GM23248 (cell line): ENCODE results near the gene RPL7A. TPM values are rescaled to one million over a fixed set of nuclear protein-coding genes. Genes with fewer than 3 reads are reported as not detected.

Source experiments
- DNase-seq: peaks from one replicate; pipeline ENCODE4 v3.0.0-alpha.2; 2015
- H2AFZ ChIP-seq: fragments of 200-600 bp; sonication (generic); 2 replicates; pipeline ENCODE4 v1.6.1; 2016; ENCODE audit warnings: antibody characterized with exemption
- H3F3A ChIP-seq: fragments of 200-600 bp; sonication (generic); 2 replicates; pipeline ENCODE4 v1.6.1; 2016; ENCODE audit warnings: mild to moderate bottlenecking, antibody characterized with exemption, mixed run types; ENCODE audit not compliant: insufficient read depth
- H3K27ac ChIP-seq: fragments of 200-600 bp; sonication (generic); 2 replicates; pipeline ENCODE4 v1.5.1; 2016; ENCODE audit warnings: mild to moderate bottlenecking
- H3K27me3 ChIP-seq: fragments of 200-600 bp; sonication (generic); replicated peaks from 2 replicates; pipeline ENCODE4 v1.6.1; 2016; ENCODE audit warnings: mild to moderate bottlenecking; ENCODE audit not compliant: insufficient read depth
- H3K36me3 ChIP-seq: fragments of 200-600 bp; sonication (generic); 2 replicates; pipeline ENCODE4 v1.6.1; 2016; ENCODE audit warnings: low read depth, mild to moderate bottlenecking
- H3K4me1 ChIP-seq: fragments of 200-600 bp; sonication (generic); 2 replicates; pipeline ENCODE4 v1.6.1; 2016; ENCODE audit warnings: mild to moderate bottlenecking; ENCODE audit not compliant: insufficient read depth
- H3K4me2 ChIP-seq: fragments of 200-600 bp; sonication (generic); one replicate; pipeline ENCODE4 v1.6.1; 2016; ENCODE audit warnings: mild to moderate bottlenecking; ENCODE audit not compliant: unreplicated experiment
- H3K4me3 ChIP-seq: fragments of 200-600 bp; sonication (generic); 2 replicates; pipeline ENCODE4 v1.5.1; 2016; ENCODE audit warnings: mild to moderate bottlenecking
- H3K79me2 ChIP-seq: fragments of 200-600 bp; sonication (generic); 2 replicates; pipeline ENCODE4 v1.6.1; 2016; ENCODE audit warnings: mild to moderate bottlenecking; ENCODE audit not compliant: insufficient read depth
- H3K9ac ChIP-seq: fragments of 200-600 bp; sonication (generic); 2 replicates; pipeline ENCODE4 v1.6.1; 2016; ENCODE audit warnings: mild to moderate bottlenecking
- H3K9me2 ChIP-seq: fragments of 200-600 bp; sonication (generic); 2 replicates; pipeline ENCODE4 v1.6.1; 2016; ENCODE audit warnings: mixed run types, mild to moderate bottlenecking, moderate library complexity; ENCODE audit not compliant: insufficient read depth
- H3K9me3 ChIP-seq: fragments of 200-600 bp; sonication (generic); one replicate; pipeline ENCODE4 v1.6.1; 2017; ENCODE audit warnings: low read depth
- H4K20me1 ChIP-seq: fragments of 200-600 bp; sonication (generic); 2 replicates; pipeline ENCODE4 v1.6.0; 2016; ENCODE audit not compliant: insufficient read depth
- EZH2 ChIP-seq: fragments of 200-600 bp; sonication (generic); IDR thresholded peaks from 2 replicates; pipeline ENCODE4 v1.6.1; 2018; ENCODE audit warnings: antibody characterized with exemption, mild to moderate bottlenecking; ENCODE audit not compliant: insufficient read depth, poor library complexity, severe bottlenecking
- EZH2phosphoT487 ChIP-seq: fragments of 200-600 bp; sonication (generic); IDR thresholded peaks from 2 replicates; pipeline ENCODE4 v1.6.1; 2018; ENCODE audit warnings: antibody characterized with exemption, moderate library complexity, mild to moderate bottlenecking, low read depth; ENCODE audit not compliant: insufficient read depth
- WGBS, 2 experiments: methylation state at CpG; one replicate each; pipeline ENCODE4 v1.1.6; 2015 to 2017; ENCODE audit warnings: low lambda C conversion rate in 2 of 2, low coverage in 1 of 2; ENCODE audit errors: missing lambda C conversion rate in 2 of 2; 5-methylcytosine and 5-hydroxymethylcytosine counted together
- in situ Hi-C: fragments of 300-500 bp; cut with MboI; formaldehyde crosslinking; loops from 2 replicates; pipeline ENCODE4 v1.15.0; 2020
- polyA plus RNA-seq: library from polyadenylated mRNA; unstranded; fragments of >200 nt; fragmentation: Nextera tagmentation; extraction: Ambion mirVana; gene quantifications from 2 replicates; pipeline ENCODE4 v1.2.1, GENCODE V29; 2016
- total RNA-seq: library from RNA; depleted of rRNA; stranded (reverse); fragments of >200 nt; shearing (Covaris generic); gene quantifications from 2 replicates; pipeline ENCODE4 v1.2.3, GENCODE V29; 2014

RPL7A gene
- total and polyA plus RNA-seq, 2 experiments from 2014 or later: 458 to 1,382 TPM

DNA sequence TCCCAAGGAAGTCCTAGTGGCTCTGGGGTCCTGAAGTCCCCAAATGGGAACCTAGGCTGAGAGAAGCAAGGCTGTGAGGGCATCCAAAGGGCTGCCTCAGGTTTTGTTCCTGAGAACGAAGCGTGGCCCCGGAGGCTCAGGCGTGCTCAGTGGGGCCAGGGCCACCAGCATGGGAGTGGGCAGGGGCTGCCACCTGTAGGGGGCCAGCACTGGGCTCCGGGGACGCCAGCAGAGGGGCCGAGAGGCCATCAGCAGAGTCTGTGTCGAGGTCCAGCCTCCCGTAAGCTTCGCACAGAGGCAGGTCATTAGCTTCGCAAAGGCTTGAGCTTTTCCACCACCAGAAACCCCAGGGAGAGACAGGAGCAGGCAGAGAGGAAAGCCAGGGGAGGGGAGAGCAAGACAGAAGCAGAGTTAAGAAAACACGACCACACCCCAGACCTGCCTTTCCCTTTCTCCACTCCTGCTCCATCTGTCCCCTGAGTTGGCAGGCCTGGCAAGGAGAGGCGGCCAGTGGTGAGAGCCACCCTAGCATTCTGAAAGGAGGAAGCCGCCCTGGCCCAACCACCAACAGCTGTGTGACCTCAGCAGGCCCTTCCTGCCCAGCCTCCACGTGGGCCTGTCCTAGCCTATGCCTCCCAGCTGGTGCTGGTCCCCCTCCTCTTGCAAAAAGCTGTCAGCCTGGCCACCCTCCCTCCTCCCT lies 6.5 kb upstream of the RPL7A start:
- no peak for DNase-seq
- Histone ChIP-seq H3K4me3 (no peak overlapping the region), H3K36me3 (peaks cover 14% of the 10 kb centered on the region; the same call in 1 of the 2 replicates), H3K27me3 (no peaks in the 10 kb centered on the region), H3K27ac (no peak overlapping the region), H4K20me1 (no peaks in the 10 kb centered on the region), H3K79me2 (peaks cover 23% of the 10 kb centered on the region), H3K4me2 (no peak overlapping the region), H2AFZ (no peak overlapping the region), H3K9ac (no peak overlapping the region), H3F3A (peaks cover 15% of the 10 kb centered on the region), H3K4me1 (0 out of 2 replicates have a peak, but pooled peaks cover 6% of the 10 kb centered on the region), H3K9me3 (no peaks in the 10 kb centered on the region), H3K9me2 (no peaks in the 10 kb centered on the region)
- in situ Hi-C loops: no loop called here
- 83 to 88% methylated on average over 13 to 15 of the region's 15 CpGs for WGBS, 2 experiments
- TF ChIP-seq EZH2 (no peak), EZH2phosphoT487 (no peak)

DNA sequence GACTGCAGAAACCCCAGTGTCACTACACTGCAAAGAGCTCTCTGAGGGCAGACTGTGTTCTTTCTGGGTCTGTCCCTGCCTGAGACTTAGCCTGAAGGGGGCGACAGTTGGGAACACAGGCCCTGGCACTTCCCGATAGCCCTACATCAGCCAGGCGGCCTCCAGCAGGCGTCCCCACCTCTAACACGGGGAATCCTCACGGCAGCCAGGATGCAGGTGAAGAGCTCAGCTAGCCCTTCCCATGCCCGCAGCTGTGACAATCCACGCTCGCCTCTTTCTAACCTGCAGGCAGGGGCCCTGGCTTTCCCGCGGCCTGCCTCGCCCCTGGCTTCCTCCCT lies 6.0 kb upstream of the RPL7A start:
- 0 out of 2 replicates have a peak, but pooled peaks cover 4% of the 10 kb centered on the region for H3K4me1 ChIP-seq
- no peak overlapping the region for H3K4me3 ChIP-seq
- no peak overlapping the region for H3K9ac ChIP-seq
- H3K4me2 ChIP-seq: no peak overlapping the region
- in situ Hi-C loops: no loop called here
- no peak for TF ChIP-seq EZH2
- TF ChIP-seq EZH2phosphoT487: no peak
- no peaks in the 10 kb centered on the region for H3K9me2 ChIP-seq
- H3K9me3 ChIP-seq: no peaks in the 10 kb centered on the region
- peaks cover 12% of the 10 kb centered on the region for H3F3A ChIP-seq
- peaks cover 28% of the 10 kb centered on the region for H3K79me2 ChIP-seq
- WGBS, 2 experiments: 78 to 84% methylated on average over 11 to 12 of the region's 12 CpGs
- no peaks in the 10 kb centered on the region for H3K27me3 ChIP-seq
- H3K27ac ChIP-seq: no peak overlapping the region
- peaks cover 14% of the 10 kb centered on the region; the same call in 1 of the 2 replicates for H3K36me3 ChIP-seq
- no peak for DNase-seq
- no peaks in the 10 kb centered on the region for H4K20me1 ChIP-seq
- no peak overlapping the region for H2AFZ ChIP-seq

DNA sequence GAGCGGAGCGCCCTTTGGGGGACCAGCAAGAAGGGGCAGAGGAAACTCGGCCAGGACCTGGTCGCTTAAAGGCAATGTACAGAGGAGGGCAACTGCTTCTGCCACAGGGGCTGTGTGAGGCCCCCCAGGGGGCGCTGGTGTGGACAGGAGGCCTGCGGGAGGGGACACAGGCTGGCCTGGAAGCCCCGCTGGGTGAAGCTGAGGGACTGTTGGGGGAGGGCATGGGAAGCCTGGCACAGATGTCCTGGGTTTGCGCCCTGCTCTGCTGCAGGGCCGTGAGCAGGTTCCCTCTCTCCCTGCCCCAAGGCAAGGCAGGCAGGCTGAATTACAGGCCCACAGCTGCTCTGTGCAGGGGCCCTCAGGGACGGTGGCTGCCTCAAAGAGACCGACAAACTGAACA lies 5.4 kb upstream of the RPL7A start:
- Histone ChIP-seq H3K4me1 (0 out of 2 replicates have a peak, but pooled peaks cover 4% of the 10 kb centered on the region), H3K79me2 (peaks cover 32% of the 10 kb centered on the region), H2AFZ (no peak overlapping the region), H3K4me2 (no peak overlapping the region), H4K20me1 (no peaks in the 10 kb centered on the region), H3K9ac (no peak overlapping the region), H3K4me3 (no peak overlapping the region), H3F3A (peaks cover 7% of the 10 kb centered on the region), H3K36me3 (peaks cover 14% of the 10 kb centered on the region; the same call in 1 of the 2 replicates), H3K9me3 (no peaks in the 10 kb centered on the region), H3K27me3 (no peaks in the 10 kb centered on the region), H3K9me2 (no peaks in the 10 kb centered on the region), H3K27ac (no peak overlapping the region)
- in situ Hi-C loops: no loop called here
- no peak for DNase-seq
- no peak for TF ChIP-seq EZH2
- no peak for TF ChIP-seq EZH2phosphoT487
- WGBS, 2 experiments: 92 to 96% methylated on average over 8 to 11 of the region's 11 CpGs

DNA sequence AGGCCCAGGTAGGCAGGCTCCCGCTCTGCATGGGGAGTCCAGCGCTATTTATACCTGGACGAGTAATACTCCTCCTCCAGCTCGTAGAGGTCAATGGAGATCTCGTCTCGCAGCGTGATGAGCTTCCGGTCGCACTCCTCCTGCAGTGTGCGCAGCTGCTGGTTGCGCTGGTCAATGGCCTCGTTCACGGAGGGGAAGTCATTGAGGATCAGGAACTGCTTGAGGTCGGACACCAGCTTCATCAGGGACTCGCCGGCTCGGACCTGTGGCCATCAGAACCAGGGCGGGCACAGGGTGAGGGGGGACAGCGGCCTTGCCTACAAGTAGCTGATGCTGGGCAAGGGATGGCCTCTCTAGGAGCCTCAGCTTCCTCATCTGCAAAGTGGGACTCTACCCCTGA lies 3.9 kb upstream of the RPL7A start:
- H3K27ac ChIP-seq: no peak overlapping the region
- no peak overlapping the region for H3K4me2 ChIP-seq
- H3K4me1 ChIP-seq: peaks cover 4% of the 10 kb centered on the region; the same call in 1 of the 2 replicates
- no peak overlapping the region for H2AFZ ChIP-seq
- H3K79me2 ChIP-seq: peaks cover 43% of the 10 kb centered on the region
- peaks cover 14% of the 10 kb centered on the region for H3K36me3 ChIP-seq
- in situ Hi-C loops: no loop called here
- H3K9me3 ChIP-seq: no peaks in the 10 kb centered on the region
- no peak overlapping the region for H3K4me3 ChIP-seq
- no peak for DNase-seq
- TF ChIP-seq EZH2phosphoT487 (no peak), EZH2 (no peak)
- H3K9me2 ChIP-seq: no peaks in the 10 kb centered on the region
- no peaks in the 10 kb centered on the region for H3K27me3 ChIP-seq
- peaks cover 5% of the 10 kb centered on the region for H3F3A ChIP-seq
- WGBS, 2 experiments: 94 to 98% methylated on average over 19 of the region's 19 CpGs
- no peak overlapping the region for H3K9ac ChIP-seq
- no peaks in the 10 kb centered on the region for H4K20me1 ChIP-seq

DNA sequence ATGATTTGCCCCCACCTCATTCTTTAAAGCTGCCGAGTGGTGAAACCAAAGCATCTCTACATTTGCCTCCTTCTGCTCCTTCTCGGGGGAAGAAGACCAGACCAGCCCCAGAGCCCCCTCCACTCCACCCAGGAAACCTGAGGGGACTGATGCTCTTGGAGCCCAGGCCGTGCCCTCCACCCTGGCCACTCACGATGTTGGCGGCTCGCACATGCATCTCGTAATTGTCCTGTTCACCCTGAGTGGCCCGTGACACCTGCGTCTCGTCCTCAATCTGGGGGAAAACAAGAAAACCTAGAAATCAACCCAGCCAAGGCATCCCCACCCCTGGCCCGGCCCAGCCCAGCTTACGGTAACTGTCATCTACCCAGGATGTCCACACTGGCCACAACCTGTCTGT lies 3.0 kb upstream of the RPL7A start:
- WGBS, 2 experiments: 93 to 94% methylated on average over 12 of the region's 12 CpGs
- Histone ChIP-seq H3K4me1 (peaks cover 13% of the 10 kb centered on the region), H3K4me3 (no peak overlapping the region), H3F3A (peaks cover 14% of the 10 kb centered on the region), H3K9me2 (no peaks in the 10 kb centered on the region), H3K9me3 (no peaks in the 10 kb centered on the region), H3K27ac (no peak overlapping the region), H3K36me3 (peaks cover 14% of the 10 kb centered on the region), H2AFZ (no peak overlapping the region), H3K9ac (no peak overlapping the region), H3K79me2 (peaks cover 52% of the 10 kb centered on the region), H3K4me2 (no peak overlapping the region), H3K27me3 (no peaks in the 10 kb centered on the region), H4K20me1 (no peaks in the 10 kb centered on the region)
- in situ Hi-C loops: no loop called here
- DNase-seq: no peak
- no peak for TF ChIP-seq EZH2
- TF ChIP-seq EZH2phosphoT487: no peak
